Inferior parietal cortex (tissue), 1 donor: ENCODE measurements around the gene CACNA1C.

Experiments used
- DNase-seq: peaks from one replicate; pipeline ENCODE4 v3.0.0-alpha.2; 2016; ENCODE audit errors: extremely low spot score

The CACNA1C gene

DNA sequence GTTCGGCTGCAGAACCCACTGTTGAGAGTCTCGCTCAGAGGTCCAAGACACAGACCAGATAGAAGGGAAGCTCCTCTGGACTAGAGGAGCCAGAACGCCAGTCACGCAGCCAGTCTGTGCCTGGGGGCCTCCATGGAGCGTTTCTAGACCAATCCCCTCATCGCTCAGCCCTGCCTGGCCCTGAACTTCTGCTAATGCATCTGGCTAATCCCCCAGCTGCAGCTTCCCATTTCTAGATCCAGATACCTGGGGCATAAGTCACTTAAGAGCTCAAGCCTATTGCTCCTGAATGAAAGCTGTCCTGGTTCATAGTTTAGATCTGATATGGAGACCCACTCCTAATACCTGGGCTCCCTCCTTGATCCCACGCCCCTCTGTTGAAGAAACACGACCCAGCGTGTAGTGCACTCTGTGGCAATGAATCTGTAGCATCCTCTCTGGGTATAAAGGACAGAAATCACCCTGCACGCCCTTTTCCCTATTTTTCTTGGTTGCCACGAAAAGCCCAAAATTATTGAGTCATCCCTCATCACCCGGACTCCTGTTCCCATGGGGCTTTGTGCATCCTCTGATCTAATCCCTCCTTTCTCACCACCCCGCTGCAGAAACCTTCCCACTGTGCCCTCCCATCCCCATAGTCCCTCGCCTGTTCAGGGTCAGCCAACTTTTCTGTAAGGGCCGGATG is 400.4 kb downstream of the CACNA1C start:
- DNase-seq = no peak

DNA sequence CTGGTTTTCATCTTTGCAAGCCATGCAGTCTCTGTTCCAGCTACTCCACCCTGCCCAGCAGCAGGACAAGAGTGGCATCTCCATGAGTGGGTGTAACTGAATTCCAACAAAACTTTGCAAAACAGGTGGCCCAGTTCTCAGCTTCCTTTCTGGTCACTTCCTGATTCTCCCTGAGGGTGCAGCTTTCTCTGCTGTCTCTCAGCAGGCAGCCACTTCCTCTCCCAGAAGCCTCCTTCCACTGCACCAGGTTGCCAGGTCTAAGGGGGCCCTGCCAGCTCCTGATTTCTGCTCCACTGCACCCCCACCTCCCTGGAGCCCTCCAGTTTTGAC is 400.9 kb downstream of the CACNA1C start:
- no peak for DNase-seq

DNA sequence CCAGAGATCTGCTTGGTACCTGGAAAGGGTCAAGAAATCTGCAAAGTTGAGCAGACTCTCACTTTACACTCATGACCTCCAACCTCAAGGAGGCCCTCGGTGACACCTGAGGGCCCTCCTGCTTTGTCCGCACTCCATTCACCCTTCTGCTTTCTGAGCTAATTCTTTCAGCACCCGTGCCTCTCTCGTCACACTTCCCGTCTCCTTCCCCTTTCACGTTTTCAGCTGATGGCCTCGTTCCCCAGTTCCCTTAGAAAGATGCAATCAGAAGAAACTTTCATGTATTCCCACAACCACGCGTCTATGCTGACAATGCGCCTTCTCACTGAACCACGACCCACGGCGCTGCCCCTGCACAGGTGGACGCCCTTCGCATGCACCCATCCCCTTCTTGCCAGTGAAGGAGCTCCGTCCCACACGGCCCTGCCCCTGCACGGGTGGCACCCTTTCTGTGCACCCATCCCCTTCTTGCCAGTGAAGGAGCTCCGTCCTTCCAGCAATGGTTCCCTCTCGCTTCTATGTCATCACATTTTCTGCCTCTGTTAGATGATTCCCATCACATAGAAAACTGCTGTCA is 401.9 kb downstream of the CACNA1C start:
- no peak for DNase-seq

GRCh38 chr12:2455410-2455809 is 402.6 kb downstream of the CACNA1C start:
- no peak for DNase-seq

DNA sequence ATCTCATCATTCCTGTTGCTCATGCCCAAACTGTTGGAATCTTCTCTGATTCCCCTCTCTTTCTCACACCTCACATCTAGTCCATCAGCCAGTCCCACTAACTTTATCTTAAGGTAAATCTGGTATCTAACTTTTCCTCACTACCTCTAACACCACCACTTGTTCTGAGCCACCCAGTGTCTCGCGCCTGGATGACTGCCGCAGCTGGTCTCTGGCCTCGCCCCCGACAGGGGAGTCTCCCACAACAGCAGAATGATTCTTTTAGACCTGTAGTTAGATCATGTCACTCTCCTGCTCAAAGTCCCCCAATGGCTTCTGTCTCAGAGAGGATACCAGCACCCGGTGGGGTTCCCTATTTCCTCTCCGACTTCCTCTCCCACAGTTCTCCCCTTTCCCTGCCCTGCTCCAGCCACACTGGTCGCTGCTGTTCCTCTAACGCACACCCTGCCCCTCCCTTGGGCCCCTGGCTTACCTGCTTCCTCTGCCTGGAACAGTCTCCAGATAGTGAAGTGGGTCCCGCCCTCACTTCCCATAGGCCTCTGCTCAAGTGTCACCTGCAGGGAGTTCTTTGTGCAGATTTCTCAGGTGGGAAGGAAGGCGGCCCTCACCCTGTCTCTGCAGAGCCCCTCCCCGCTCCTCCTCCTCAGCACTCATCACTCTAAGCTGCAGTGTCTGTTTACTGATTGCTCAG is 403.5 kb downstream of the CACNA1C start:
- no peak for DNase-seq

DNA sequence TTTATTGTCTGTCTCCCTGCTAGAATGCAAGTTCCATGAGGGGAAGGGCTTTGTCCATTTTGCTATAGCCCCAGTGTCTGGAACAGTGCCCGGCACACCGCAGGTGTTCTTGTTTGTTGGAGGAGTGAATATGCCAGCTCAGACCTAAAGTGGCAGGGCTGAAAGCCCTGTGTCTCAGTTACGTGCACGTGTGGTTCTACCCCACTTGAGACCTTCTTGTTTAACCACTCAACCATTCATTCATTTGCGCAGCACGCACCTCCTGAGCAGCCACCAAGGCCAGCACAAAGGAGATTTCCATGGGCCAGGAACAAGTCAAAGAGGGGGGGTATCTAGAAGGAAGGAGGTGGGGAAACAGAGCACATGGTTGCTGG is 404.0 kb downstream of the CACNA1C start:
- DNase-seq = no peak

DNA sequence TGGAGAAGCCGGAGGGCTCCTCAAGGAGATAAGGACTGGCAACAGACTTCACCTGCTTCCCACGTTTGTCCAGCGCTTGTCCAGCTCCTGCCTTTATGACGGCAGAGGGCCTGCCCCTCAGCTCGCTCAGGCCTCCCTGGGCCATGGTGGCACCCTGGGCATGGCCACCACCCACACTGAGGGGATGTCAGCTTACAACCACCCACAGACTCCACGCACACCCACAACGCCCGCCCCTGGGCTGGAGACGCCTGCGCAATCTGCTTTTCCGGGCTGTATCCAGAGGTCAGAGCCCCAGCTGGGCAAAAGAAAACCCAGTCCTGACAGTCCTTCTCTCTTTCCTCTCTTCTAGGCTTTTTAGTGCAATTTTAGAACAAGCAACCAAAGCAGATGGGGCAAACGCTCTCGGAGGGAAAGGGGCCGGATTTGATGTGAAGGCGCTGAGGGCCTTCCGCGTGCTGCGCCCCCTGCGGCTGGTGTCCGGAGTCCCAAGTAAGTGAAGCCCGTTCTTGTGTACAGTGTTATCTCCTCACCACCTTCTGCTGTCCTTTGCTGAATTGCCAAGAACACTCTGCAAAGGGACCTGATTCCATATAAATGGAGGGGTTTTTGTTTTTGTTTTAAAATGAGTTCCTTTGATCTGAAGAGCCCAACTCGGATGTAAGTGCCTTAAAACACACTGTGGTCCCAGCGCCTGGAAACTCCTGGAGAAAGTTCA is 404.6 kb downstream of the CACNA1C start:
- no peak for DNase-seq

DNA sequence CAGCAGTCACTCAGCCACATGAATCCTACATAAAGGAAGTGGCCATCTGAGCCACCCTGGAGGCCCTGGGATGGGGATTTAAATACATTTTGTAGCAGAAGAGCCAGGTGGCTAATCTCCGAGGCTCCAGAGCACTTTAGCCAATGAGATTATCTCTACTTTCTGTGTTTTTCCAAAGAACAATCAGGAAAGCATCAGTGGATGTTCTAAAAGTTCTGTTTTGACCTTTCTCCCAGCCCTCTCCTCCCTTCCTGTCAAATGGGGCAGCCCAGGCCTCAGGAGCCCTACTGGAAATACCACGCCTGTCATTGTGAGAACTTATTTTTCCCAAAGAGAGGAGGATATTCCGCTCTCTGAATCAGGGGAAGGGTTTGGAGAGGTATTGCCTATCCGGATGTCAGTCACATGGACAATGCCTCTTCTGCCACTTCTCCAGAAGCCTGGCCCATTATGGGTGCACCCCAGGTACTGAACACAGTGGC is 405.2 kb downstream of the CACNA1C start:
- no peak for DNase-seq

GRCh38 chr12:2460051-2460670 is 407.4 kb downstream of the CACNA1C start:
- DNase-seq = no peak

DNA sequence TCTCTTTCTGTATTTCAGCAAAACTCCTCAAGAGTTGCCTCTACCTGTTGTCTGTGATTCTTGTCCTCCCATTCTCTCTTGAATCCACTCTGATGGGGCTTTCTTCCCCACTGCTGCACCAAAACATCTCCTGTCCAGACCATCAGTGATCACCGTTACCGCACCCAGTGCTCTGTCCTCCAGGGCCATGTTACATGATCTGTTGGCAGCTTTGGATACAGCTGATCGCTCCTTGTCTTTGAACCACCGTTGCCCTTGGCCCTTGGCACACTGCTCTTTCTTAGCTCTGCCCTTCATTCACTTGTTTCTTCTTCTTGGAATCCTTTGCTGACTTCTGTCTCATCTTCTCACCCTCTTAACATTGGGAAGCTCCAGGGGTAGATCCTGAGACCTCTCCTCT is 408.3 kb downstream of the CACNA1C start:
- DNase-seq = no peak

- DNase-seq = no peak
Observed at GRCh38 chr12:2461645-2462044, 408.9 kb downstream of the CACNA1C start.

GRCh38 chr12:2462087-2462486 is 409.3 kb downstream of the CACNA1C start:
- no peak for DNase-seq

DNA sequence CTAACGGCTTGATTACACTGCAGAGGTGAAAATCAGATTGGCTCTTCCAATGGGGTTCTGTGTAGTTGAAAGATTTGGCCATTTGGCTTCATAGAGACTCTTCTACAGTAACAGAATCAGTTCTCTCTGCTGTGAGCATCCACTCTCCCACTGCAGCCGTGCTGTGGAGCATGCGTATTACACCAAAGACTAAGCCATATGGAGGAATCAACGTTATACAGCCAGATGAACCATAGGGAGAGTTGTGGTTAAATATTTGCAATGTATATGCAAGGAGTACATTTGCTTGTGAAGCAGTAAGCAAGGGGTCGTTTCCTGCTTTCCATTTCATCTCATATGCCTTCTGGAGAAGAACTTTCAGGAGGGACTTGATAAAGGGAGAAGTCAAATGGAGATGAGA is 410.9 kb downstream of the CACNA1C start:
- DNase-seq = no peak

- DNase-seq = no peak
Observed at GRCh38 chr12:2465681-2466080, 412.9 kb downstream of the CACNA1C start.

DNA sequence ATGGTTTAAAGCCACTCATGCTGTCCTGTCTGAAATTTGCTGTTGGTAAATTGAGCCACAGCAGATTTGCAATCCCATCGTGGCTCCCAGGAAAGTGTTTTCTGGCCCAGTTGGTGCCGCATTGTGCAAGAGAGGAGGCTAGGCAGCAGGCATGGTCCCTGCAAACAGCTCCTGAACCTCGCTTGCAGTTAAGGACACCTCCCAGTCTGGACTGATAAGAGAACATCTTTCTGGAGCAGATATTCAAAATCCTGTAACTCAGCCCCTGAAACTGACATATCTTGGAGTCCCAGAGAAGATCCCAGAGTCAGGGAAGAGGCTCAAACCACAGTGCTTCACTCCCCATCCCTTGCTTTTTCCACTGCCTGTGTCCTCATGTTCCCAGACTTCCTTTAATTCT is 413.4 kb downstream of the CACNA1C start:
- DNase-seq = no peak

- DNase-seq = no peak
Observed at GRCh38 chr12:2467447-2468195, 414.8 kb downstream of the CACNA1C start.

DNA sequence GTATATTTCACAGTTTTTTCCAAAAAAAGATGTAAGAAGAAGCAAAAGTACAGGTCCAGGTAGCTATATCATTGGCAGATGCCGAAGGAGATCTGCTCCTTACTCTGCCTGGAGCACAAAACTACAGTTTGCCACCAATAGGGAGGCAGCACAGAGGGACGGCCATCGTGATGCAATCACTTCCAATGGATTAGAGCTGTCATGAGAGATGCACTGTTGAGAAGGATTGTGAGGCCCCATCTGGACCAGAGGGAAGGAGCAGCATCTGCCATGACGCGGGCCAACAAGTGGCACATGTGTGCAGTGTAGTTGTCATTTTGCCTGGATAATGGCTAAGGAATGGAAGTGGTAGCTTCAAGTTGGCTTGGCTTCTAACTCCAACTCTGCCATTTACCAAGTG is 423.2 kb downstream of the CACNA1C start:
- DNase-seq = no peak

- DNase-seq = no peak
Observed at GRCh38 chr12:2477009-2477766, 424.4 kb downstream of the CACNA1C start.

GRCh38 chr12:2479851-2480535 is 427.2 kb downstream of the CACNA1C start:
- DNase-seq = no peak

- no peak for DNase-seq
Observed at GRCh38 chr12:2481346-2481745, 428.6 kb downstream of the CACNA1C start.
